NCI-H524 treated with DMSO at 0.1 percent for 48 hours (cell line): Measurements from ENCODE around the gene LMLN.
"Not testable (repeated sequence)": the region's sequence is repeated elsewhere in the genome, so short reads cannot be mapped to it uniquely, and the experiment has no call there.

Source experiments
- DNase-seq: peaks from one replicate; lab custom pipeline; 2025; lab: John Stamatoyannopoulos, UW

Gene LMLN

DNA sequence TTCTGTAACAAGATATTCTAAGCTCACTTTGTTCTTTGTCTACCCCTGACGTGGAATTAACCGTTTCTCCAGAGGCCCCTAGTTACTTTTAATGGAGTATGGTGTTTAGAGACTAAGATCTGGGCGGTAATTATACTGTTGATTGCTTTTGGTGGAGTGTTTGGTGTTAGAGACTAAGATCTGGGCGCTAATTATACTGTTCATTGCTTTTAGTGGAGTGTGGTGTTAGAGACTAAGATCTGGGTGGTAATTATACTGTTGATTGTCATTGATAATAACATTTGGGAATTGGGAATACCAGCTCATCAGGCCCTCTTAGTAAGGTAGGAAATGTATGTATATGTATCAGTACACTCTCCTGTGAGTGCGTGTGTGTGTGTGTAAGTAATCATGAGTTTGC is 66.6 kb downstream of the LMLN start:
- DNase-seq, result no peak

GRCh38 chr3:198027045-198027798 is 67.2 kb downstream of the LMLN start:
- DNase-seq, result no peak

GRCh38 chr3:198027799-198028390 is 67.9 kb downstream of the LMLN start:
- DNase-seq, result no peak

DNA sequence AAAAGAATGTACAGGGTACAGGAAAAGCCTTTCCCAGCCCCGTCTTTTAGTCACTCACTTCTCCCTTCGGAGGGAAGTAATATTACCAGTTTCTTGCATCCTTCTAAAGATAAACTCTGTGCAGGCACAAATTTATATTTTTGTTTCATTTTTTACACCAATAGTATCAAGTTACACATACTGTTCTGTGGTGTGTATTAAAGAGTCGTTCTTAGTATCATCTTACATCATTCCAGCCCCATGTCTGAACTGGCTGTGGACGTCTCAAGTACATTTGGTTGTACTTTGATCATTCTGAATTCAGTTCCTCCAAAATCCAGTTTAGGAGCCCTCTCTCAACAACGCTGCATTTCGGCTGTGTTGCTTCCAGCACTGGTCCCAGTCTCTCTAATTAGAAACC is 68.7 kb downstream of the LMLN start:
- DNase-seq, result no peak

GRCh38 chr3:198030125-198030524 is 70.1 kb downstream of the LMLN start:
- DNase-seq, result no peak

DNA sequence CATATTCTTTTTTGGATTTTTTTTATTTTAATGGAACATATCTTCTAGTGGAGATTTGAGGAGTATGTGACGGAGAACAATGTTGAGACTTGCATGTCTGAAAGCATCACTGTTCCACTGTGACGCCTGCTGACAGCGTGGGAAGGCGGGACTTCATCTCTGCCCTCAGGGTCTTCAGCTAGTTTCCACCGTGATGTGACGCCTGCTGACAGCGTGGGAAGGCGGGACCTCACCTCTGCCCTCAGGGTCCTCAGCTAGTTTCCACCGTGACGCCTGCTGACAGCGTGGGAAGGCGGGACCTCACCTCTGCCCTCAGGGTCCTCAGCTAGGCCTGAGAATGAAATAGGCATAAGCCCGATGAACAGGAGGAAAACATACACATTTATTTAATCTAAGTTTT is 70.7 kb downstream of the LMLN start:
- DNase-seq, result no peak

GRCh38 chr3:198032039-198032936 is 72.3 kb downstream of the LMLN start:
- DNase-seq, result peak; percentile 100

DNA sequence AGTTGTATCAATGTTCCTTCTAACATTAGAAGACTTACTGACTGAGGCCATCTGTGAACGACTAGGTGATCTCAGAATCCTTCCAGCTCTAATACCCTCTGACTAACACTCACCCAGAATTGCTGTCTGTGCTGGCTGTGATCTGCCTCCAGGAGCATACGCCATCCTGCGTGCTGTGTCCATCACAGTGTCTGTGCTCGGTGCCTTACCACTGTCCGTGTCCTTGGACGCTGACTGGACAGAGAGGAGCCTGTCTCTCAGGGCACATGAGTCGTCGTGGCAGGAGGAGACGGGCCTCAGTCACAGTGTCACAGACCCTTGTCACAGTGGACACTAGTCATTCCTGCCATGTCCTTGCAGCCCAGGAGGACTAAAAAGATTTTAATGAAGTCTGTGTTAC is 83.1 kb downstream of the LMLN start:
- no peak for DNase-seq

GRCh38 chr3:198046120-198046857 is 86.3 kb downstream of the LMLN start:
- no peak for DNase-seq

DNA sequence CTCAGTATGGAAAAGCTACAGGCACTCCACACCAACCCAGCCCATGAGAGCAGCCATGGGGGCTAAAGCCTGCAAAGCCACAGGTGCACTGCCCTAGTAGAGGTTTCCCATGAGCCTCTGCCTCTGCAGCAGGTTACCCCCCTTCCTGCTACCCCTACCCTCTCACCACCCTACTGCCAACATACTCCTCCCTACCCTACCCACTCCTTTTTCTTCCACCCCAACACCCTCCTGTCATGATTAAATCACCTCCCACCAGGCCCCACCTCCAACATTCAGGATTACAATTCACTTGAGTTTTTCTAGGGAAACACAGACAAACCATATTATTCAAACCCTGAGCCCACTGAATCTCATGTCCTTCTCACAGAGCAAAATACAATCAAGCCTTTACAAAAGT is 88.4 kb downstream of the LMLN start:
- no peak for DNase-seq

DNA sequence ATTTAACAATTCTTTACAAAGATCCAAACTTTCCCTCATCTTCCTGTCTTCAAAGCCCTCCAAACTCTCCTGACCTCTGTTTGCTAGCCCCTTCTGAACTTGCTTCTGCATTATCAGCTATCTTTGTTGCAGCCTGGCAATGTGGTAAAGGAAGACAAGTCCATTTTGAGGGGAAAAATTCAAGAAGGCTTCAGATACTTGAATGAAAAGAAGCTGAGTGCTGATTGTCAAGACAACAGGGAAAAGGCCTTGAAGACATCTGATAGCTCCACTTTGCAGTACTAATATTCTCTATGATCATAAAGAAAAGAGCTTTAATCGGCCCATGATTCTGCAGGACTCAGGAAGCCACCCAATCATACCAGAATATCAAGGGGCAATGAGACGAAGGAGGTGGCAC is 91.8 kb downstream of the LMLN start:
- DNase-seq, result no peak

DNA sequence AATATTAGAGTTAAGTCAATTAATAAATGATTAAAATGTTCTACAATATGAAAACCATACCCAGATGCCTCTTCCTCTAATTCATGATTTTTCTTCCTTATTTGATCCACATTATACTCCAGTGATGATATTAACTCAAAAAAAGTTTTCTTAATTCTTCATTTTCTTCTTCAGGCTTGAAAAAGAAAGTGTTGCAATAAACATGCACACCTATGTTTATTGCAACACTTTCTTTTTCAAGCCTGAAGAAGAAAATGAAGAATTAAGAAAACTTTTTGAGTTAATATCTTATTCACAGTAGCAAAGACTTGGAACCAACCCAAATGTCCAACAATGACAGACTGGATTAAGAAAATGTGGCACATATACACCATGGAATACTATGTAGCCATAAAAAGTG is 93.4 kb downstream of the LMLN start:
- DNase-seq, result not testable (repeated sequence)

GRCh38 chr3:198061119-198062067 is 101.4 kb downstream of the LMLN start:
- DNase-seq, result no peak

DNA sequence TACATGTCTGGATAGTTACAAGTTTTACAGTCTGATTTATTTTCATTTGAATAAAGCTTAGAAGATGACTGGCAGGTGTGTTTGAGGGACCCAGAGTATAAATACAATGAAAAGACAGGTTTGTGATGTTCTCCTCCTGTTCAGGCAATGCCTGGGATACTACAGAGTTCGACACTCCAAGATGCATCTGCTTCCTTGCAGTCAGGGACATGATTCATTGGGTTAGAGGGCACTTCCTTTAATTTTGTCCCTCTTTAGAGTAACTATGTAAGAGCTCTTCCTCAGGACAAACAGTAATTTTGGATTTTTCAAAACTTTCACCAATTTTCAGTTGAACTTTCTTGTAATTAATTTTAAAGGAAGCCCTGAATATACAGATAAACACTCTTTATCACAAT is 102.0 kb downstream of the LMLN start:
- DNase-seq, result no peak

GRCh38 chr3:198064420-198064819 is 104.4 kb downstream of the LMLN start:
- DNase-seq, result no peak

GRCh38 chr3:198065897-198066296 is 105.9 kb downstream of the LMLN start:
- no peak for DNase-seq

GRCh38 chr3:198067416-198067815 is 107.4 kb downstream of the LMLN start:
- no peak for DNase-seq

GRCh38 chr3:198070871-198071270 is 110.9 kb downstream of the LMLN start:
- no peak for DNase-seq

- DNase-seq, result no peak
Observed at GRCh38 chr3:198071602-198072287, 111.7 kb downstream of the LMLN start.

- DNase-seq, result no peak
Observed at GRCh38 chr3:198076722-198077308, 116.8 kb downstream of the LMLN start.
